Gastroesophageal sphincter (tissue), 4 donors: Measurements from ENCODE around the gene COG6. TPM values are rescaled to one million over a fixed set of nuclear protein-coding genes. Genes with fewer than 3 reads are reported as not detected.

Source experiments
- ATAC-seq: fragments of 150-250 bp; one replicate; pipeline ENCODE4 v1.9.1; 2016; ENCODE audit warnings: mild to moderate bottlenecking, moderate library complexity
- H3K27ac ChIP-seq, 4 donors: fragments of 200-600 bp; sonication (generic) in 3 of 4; 1 replicate in 3 of 4; 2 replicates in 1 of 4; pipeline ENCODE4 v1.5.1; 2016 to 2019
- H3K27me3 ChIP-seq: fragments of 200-600 bp; sonication (generic); one replicate; pipeline ENCODE4 v1.5.1; 2019
- H3K36me3 ChIP-seq, 2 donors: fragments of 200-600 bp; sonication (generic); one replicate each; pipeline ENCODE4 v1.5.1; 2019; ENCODE audit warnings: control low read depth in 1 of 2
- H3K4me1 ChIP-seq, 3 donors: fragments of 200-600 bp; sonication (generic); 1 replicate in 2 of 3; 2 replicates in 1 of 3; pipeline ENCODE4 v1.5.1; 2016 to 2019; ENCODE audit warnings: control low read depth in 2 of 3
- H3K4me3 ChIP-seq, 2 donors: fragments of 200-600 bp; sonication (generic); one replicate each; pipeline ENCODE4 v1.5.1; 2019; ENCODE audit warnings: mild to moderate bottlenecking in 1 of 2, moderate library complexity in 1 of 2
- H3K9me3 ChIP-seq, 3 donors: fragments of 200-600 bp; sonication (generic); one replicate each; pipeline ENCODE4 v1.5.1; 2017 to 2019; ENCODE audit warnings: control low read depth in 2 of 3
- CTCF ChIP-seq, 4 experiments: fragments of 200-600 bp in 2 of 4; fragments of 450-650 bp in 2 of 4; sonication (generic) in 1 of 4; IDR thresholded peaks; one replicate each; pipeline ENCODE4 v1.5.1; 2017 to 2019; ENCODE audit warnings: antibody characterized with exemption in 4 of 4, mild to moderate bottlenecking in 2 of 4, moderate library complexity in 2 of 4
- EP300 ChIP-seq: sonication (generic); formaldehyde crosslinking; IDR thresholded peaks from one replicate; pipeline ENCODE4 v1.6.1; 2017; ENCODE audit warnings: antibody characterized with exemption, mild to moderate bottlenecking
- POLR2A ChIP-seq, 2 donors: fragments of 450-650 bp; IDR thresholded peaks; one replicate each; pipeline ENCODE4 v1.6.1; 2017; ENCODE audit warnings: antibody characterized with exemption in 2 of 2, mild to moderate bottlenecking in 2 of 2, moderate library complexity in 1 of 2
- POLR2AphosphoS5 ChIP-seq: sonication (generic); formaldehyde crosslinking; IDR thresholded peaks from one replicate; pipeline ENCODE4 v1.6.1; 2017; ENCODE audit warnings: antibody characterized with exemption
- WGBS, 2 donors: methylation state at CpG; one replicate each; pipeline ENCODE4 v1.1.5; 2018; ENCODE audit warnings: low coverage in 1 of 2; 5-methylcytosine and 5-hydroxymethylcytosine counted together
- total RNA-seq, 4 donors: library from RNA; depleted of rRNA; stranded (reverse); fragments of >200 nt; gene quantifications; one replicate each; pipeline ENCODE4 v1.1.0, GENCODE V29; 2016

The COG6 gene
- total RNA-seq, 4 donors from 2014 or later, result 10.5 to 23.2 (median 13.0) TPM

- no peak for ATAC-seq
- peak overlapping the region in 2 of 4 donors; percentile 13 to 17 for H3K27ac ChIP-seq
- no peaks in the 10 kb centered on the region for H3K27me3 ChIP-seq
- H3K4me1 ChIP-seq, result peaks cover 0 to 13% (median 0%) of the 10 kb centered on the region in 3 donors
- TF ChIP-seq EP300 (no peak), POLR2AphosphoS5 (peak; percentile 58)
- H3K4me3 ChIP-seq, result no peak overlapping the region
- peaks cover 0 to 19% of the 10 kb centered on the region in 2 donors for H3K36me3 ChIP-seq
- WGBS, 2 donors, result 35 to 36% methylated on average over 4 of the region's 4 CpGs
- no peaks in the 10 kb centered on the region for H3K9me3 ChIP-seq
Observed at GRCh38 chr13:39692660-39693438, 37.4 kb downstream of the COG6 start.

- Histone ChIP-seq H3K36me3 (no peaks in the 10 kb centered on the region), H3K27ac (no peak overlapping the region), H3K27me3 (no peaks in the 10 kb centered on the region), H3K9me3 (no peaks in the 10 kb centered on the region), H3K4me1 (no peaks in the 10 kb centered on the region), H3K4me3 (no peak overlapping the region)
- TF ChIP-seq EP300 (no peak), POLR2A (IDR thresholded peaks at IDR 0.05) (no peak), POLR2AphosphoS5 (no peak), CTCF (IDR thresholded peaks at IDR 0.05) (no peak)
- ATAC-seq, result no peak
Observed at GRCh38 chr13:39699274-39699673, 43.8 kb downstream of the COG6 start.

- ATAC-seq, result no peak
- no peaks in the 10 kb centered on the region for H3K27me3 ChIP-seq
- H3K4me1 ChIP-seq, result no peaks in the 10 kb centered on the region
- WGBS, 2 donors, result 91 to 98% methylated on average over 3 of the region's 3 CpGs
- H3K36me3 ChIP-seq, result peaks cover 0 to 27% of the 10 kb centered on the region in 2 donors
- H3K27ac ChIP-seq, result no peak overlapping the region
- no peak for TF ChIP-seq EP300
- TF ChIP-seq CTCF (IDR thresholded peaks at IDR 0.05), result no peak
- no peak for TF ChIP-seq POLR2AphosphoS5
- no peak for TF ChIP-seq POLR2A (IDR thresholded peaks at IDR 0.05)
- H3K9me3 ChIP-seq, result peaks cover 0 to 17% (median 0%) of the 10 kb centered on the region in 3 donors
- no peak overlapping the region for H3K4me3 ChIP-seq
Observed at GRCh38 chr13:39712626-39713025, 57.2 kb downstream of the COG6 start.

- Histone ChIP-seq H3K27me3 (no peaks in the 10 kb centered on the region), H3K36me3 (peaks cover 0 to 62% of the 10 kb centered on the region in 2 donors), H3K9me3 (no peaks in the 10 kb centered on the region), H3K4me3 (no peak overlapping the region), H3K27ac (no peak overlapping the region), H3K4me1 (no peaks in the 10 kb centered on the region)
- TF ChIP-seq EP300, result no peak
- no peak for TF ChIP-seq CTCF (IDR thresholded peaks at IDR 0.05)
- TF ChIP-seq POLR2A (IDR thresholded peaks at IDR 0.05), result no peak
- no peak for TF ChIP-seq POLR2AphosphoS5
- WGBS, 2 donors, result 43% methylated on average over 3 of the region's 3 CpGs; no CpG with 5 or more reads in 1 of the 2 donors
- no peak for ATAC-seq
Observed at GRCh38 chr13:39729156-39729555, 73.7 kb downstream of the COG6 start.

GRCh38 chr13:39734952-39735351 lies 79.5 kb downstream of the COG6 start:
- Histone ChIP-seq H3K4me1 (no peaks in the 10 kb centered on the region), H3K4me3 (no peak overlapping the region), H3K27ac (no peak overlapping the region), H3K9me3 (no peaks in the 10 kb centered on the region), H3K36me3 (peaks cover 0 to 39% of the 10 kb centered on the region in 2 donors), H3K27me3 (no peaks in the 10 kb centered on the region)
- no peak for ATAC-seq
- TF ChIP-seq POLR2AphosphoS5, result no peak
- no peak for TF ChIP-seq CTCF (IDR thresholded peaks at IDR 0.05)
